Mucosa of descending colon (tissue), 3 donors: ENCODE measurements around the gene RPLP2. TPM values are rescaled to one million over a fixed set of nuclear protein-coding genes. Genes with fewer than 3 reads are reported as not detected.

Experiments
- ATAC-seq: fragments of 200-7000 bp; cut with Tn5 transposase; one replicate; pipeline ENCODE4 v1.9.1; 2020; ENCODE audit warnings: mild to moderate bottlenecking, moderate library complexity
- DNase-seq, 3 donors: peaks; one replicate each; pipeline ENCODE4 v3.0.0-alpha.2; 2020
- H3K36me3 ChIP-seq: fragments of 200-600 bp; one replicate; pipeline ENCODE4 v1.8.0; 2021; ENCODE audit warnings: low read depth, mild to moderate bottlenecking
- H3K4me1 ChIP-seq: fragments of 200-600 bp; one replicate; pipeline ENCODE4 v1.8.0; 2021; ENCODE audit warnings: low read depth, mild to moderate bottlenecking
- H3K4me3 ChIP-seq: fragments of 200-600 bp; one replicate; pipeline ENCODE4 v1.8.0; 2021; ENCODE audit warnings: mild to moderate bottlenecking
- H3K9me3 ChIP-seq: fragments of 200-600 bp; one replicate; pipeline ENCODE4 v1.8.0; 2021; ENCODE audit warnings: mild to moderate bottlenecking
- intact Hi-C, 2 donors: fragments of 100-400 bp; cut with DNase I in 1 of 2; cut with micrococcal nuclease in 1 of 2; formaldehyde crosslinking; loops; one replicate each; pipeline versions ENCODE4 v1.11.0 to v1.11.1; 2022; cut with DNase I, micrococcal nuclease
- total RNA-seq, 3 donors: library from RNA; stranded (reverse); fragmentation: NEBNext Ultra II Directional in 2 of 3; extraction: Animal tissue kit (Norgen Biotek cat#: 25700) in 2 of 3; gene quantifications; one replicate each; pipeline versions ENCODE4 v1.2.1 to v1.2.4, GENCODE V29; 2021 to 2023
- TF ChIP-seq, protein P1 (sequence below): fragments of 200-600 bp; IDR thresholded peaks from one replicate; pipeline ENCODE4 v1.8.0; 2022; ENCODE audit warnings: antibody characterized with exemption, mild to moderate bottlenecking
- donor health status: DM: no; HTN: no; CAD: no; lungs with moderate emphysema.
- donor health status: DM: no; HTN: no; CAD: no.
- donor health status: DM: no; HTN: yes; CAD: no.

The RPLP2 gene
- total RNA-seq, 3 donors from 2014 or later = 1,532 to 1,798 (median 1,652) TPM

DNA sequence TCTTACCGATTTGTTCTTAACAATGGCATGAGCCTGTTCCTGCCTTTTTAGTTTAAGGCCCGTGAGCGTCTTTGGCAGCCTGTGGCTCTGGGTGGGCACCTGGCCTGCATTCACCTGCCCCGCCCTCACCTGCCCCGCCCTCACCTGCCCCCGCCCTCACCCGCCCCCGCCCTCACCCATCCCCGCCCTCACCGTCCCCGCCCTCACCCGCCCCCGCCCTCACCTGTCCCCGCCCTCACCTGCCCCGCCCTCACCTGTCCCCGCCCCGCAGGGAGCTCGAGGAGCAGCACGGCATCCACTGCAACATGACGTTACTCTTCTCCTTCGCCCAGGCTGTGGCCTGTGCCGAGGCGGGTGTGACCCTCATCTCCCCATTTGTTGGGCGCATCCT is 46.7 kb upstream of the RPLP2 start:
- H3K9me3 ChIP-seq = no peaks in the 10 kb centered on the region
- DNase-seq (peak; percentile 71 to 82 (median 71)), ATAC-seq (peak; percentile 80)
- peaks cover 9% of the 10 kb centered on the region for H3K4me1 ChIP-seq
- TF ChIP-seq, protein P1, sequence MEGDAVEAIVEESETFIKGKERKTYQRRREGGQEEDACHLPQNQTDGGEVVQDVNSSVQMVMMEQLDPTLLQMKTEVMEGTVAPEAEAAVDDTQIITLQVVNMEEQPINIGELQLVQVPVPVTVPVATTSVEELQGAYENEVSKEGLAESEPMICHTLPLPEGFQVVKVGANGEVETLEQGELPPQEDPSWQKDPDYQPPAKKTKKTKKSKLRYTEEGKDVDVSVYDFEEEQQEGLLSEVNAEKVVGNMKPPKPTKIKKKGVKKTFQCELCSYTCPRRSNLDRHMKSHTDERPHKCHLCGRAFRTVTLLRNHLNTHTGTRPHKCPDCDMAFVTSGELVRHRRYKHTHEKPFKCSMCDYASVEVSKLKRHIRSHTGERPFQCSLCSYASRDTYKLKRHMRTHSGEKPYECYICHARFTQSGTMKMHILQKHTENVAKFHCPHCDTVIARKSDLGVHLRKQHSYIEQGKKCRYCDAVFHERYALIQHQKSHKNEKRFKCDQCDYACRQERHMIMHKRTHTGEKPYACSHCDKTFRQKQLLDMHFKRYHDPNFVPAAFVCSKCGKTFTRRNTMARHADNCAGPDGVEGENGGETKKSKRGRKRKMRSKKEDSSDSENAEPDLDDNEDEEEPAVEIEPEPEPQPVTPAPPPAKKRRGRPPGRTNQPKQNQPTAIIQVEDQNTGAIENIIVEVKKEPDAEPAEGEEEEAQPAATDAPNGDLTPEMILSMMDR = no peak
- H3K36me3 ChIP-seq = peaks cover 6% of the 10 kb centered on the region
- intact Hi-C loops = no loop called here
- no peak overlapping the region for H3K4me3 ChIP-seq

DNA sequence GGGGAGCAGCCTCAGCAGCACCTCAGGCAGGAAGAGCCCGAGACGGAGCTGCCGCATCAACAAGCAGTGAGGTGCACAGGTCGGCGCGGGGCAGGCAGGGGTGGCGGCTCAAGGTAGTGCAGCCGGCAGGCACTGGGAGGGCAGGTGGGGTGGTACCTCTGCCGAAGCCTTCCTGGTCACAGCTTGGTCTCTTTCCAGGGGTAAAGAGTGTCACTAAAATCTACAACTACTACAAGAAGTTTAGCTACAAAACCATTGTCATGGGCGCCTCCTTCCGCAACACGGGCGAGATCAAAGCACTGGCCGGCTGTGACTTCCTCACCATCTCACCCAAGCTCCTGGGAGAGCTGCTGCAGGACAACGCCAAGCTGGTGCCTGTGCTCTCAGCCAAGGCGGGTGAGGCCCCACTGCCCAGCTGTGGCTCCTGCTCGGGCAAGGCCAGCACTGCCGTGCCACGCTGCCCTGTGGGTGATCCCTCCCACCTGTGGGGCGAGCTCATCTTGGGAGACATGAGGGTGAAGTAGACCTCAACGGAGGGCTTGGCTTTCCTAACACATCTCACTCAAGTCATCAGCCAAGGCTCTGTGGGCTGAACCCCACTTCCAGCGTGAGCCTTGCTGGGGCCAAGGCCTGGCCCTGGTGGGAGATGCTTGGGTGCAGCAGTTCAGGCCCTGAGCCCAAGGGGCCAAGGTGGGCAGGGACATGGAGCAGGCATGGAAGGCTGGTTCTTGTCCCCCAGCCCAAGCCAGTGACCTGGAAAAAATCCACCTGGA is 46.0 kb upstream of the RPLP2 start:
- DNase-seq (peak in 2 of 3 donors; percentile 47 to 57), ATAC-seq (peak; percentile 10)
- peaks cover 9% of the 10 kb centered on the region for H3K4me1 ChIP-seq
- H3K4me3 ChIP-seq = no peak overlapping the region
- peaks cover 6% of the 10 kb centered on the region for H3K36me3 ChIP-seq
- TF ChIP-seq, protein P1 = no peak
- H3K9me3 ChIP-seq = no peaks in the 10 kb centered on the region
- intact Hi-C loops = no loop called here

DNA sequence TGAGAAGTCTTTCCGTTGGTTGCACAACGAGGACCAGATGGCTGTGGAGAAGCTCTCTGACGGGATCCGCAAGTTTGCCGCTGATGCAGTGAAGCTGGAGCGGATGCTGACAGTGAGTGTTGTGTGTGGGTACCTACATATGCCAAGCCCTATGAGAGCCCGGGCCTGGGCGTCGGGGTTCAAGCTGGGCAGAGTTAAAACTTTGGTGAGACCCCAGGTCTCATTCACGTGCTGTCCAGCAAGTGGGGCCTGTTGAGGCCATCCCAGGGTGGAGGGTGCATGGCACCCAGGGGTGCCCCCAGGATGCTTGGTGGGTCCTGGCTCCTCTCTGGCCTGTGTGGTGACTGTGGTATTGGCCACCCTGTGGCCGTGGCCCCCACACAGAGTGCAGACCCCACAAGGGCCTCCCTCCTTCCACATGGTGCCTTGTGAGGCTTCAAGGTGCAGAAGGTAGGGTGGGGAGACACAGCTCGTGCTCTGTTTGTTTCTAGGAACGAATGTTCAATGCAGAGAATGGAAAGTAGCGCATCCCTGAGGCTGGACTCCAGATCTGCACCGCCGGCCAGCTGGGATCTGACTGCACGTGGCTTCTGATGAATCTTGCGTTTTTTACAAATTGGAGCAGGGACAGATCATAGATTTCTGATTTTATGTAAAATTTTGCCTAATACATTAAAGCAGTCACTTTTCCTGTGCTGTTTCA is 45.3 kb upstream of the RPLP2 start:
- Histone ChIP-seq H3K9me3 (no peaks in the 10 kb centered on the region), H3K4me3 (no peak overlapping the region), H3K4me1 (peaks cover 9% of the 10 kb centered on the region), H3K36me3 (no peaks in the 10 kb centered on the region)
- intact Hi-C loops = no loop called here
- TF ChIP-seq, protein P1 = no peak
- DNase-seq (no peak), ATAC-seq (no peak)

DNA sequence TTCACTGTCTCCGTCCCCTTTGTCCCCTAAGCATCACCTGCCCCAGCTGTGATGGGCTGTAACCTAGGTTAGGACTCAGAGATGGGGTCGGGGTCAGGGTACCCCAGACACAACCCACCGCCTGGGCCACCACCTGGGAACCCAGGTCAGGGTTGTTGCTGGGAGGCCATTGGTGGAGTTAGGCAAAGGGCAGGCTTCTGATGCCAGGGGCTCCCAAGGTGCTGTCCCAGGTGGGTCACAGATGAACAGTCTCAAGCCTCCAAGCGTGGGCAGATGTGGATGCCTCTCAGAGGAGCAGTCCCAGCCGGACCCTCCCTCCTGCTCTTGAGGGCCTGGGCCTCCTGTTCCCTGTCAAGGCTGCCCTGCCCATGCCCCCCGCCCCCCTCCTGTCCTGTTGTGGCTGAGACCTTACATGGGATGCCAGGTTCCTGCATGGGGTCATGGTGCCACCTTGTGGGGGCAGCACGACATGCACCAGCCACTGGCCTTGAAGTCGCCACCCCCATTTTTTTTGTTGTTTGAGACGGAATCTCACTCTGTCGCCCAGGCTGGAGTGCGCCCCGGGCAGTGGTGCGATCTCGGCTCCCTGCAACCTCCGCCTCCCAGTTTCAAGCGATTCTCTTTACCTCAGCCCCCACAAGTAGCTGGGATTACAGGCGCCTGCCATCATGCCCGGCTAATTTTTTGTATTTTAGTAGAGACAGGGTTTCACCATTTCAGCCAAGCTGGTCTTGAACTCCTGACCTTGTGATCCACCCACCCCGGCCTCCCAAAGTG is 44.6 kb upstream of the RPLP2 start:
- peak; percentile 69 to 73 (median 73) for DNase-seq
- no peaks in the 10 kb centered on the region for H3K9me3 ChIP-seq
- H3K36me3 ChIP-seq = no peaks in the 10 kb centered on the region
- peaks cover 9% of the 10 kb centered on the region for H3K4me1 ChIP-seq
- ATAC-seq = peak; percentile 48
- intact Hi-C loops = no loop called here
- no peak overlapping the region for H3K4me3 ChIP-seq
- TF ChIP-seq, protein P1 = peak; percentile 29

DNA sequence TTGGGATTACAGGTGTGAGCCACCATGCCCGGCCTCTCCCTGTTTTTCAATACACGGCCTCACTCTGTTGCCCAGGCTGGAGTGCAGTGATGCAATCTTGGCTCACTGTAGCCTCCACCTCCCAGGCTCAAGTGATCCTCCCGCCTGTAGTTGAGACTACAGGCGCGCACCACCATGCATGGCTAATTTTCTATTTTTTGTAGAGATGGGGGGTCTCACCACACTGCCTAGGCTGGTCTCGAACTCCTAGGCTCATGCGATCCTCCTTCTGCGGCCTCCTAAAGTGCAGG is 44.0 kb upstream of the RPLP2 start:
- H3K4me3 ChIP-seq = no peak overlapping the region
- intact Hi-C loops = no loop called here
- TF ChIP-seq, protein P1 = no peak
- H3K36me3 ChIP-seq = no peaks in the 10 kb centered on the region
- DNase-seq (no peak), ATAC-seq (no peak)
- no peaks in the 10 kb centered on the region for H3K9me3 ChIP-seq
- peaks cover 9% of the 10 kb centered on the region for H3K4me1 ChIP-seq
